Breast epithelium (tissue), 3 donors: ENCODE measurements around the gene BTD.

Experiments
- CTCF ChIP-seq, 3 donors: fragments of 450-650 bp; IDR thresholded peaks; one replicate each; pipeline ENCODE4 v1.5.1; 2016 to 2017; ENCODE audit warnings: antibody characterized with exemption in 3 of 3, mild to moderate bottlenecking in 3 of 3, moderate library complexity in 3 of 3
- POLR2A ChIP-seq: fragments of 450-650 bp; IDR thresholded peaks from one replicate; pipeline ENCODE4 v1.6.1; 2016; ENCODE audit warnings: antibody characterized with exemption, mild to moderate bottlenecking, moderate library complexity
- POLR2AphosphoS5 ChIP-seq, 3 donors: sonication (generic); formaldehyde crosslinking; IDR thresholded peaks; one replicate each; pipeline ENCODE4 v1.6.1; 2017; ENCODE audit warnings: antibody characterized with exemption in 3 of 3

GRCh38 chr3:15654127-15654526 lies 52.6 kb downstream of the BTD start:
- TF ChIP-seq CTCF (IDR thresholded peaks at IDR 0.05) (no peak), POLR2A (no peak), POLR2AphosphoS5 (IDR thresholded peaks at IDR 0.05) (no peak)
